Aorta (tissue), 5 donors: Measurements from ENCODE around the gene SBF2. TPM values are rescaled to one million over a fixed set of nuclear protein-coding genes. Genes with fewer than 3 reads are reported as not detected.

Experiments used
- ATAC-seq: fragments of 200-7000 bp; cut with Tn5 transposase; one replicate; pipeline ENCODE4 v1.9.1; 2022; ENCODE audit warnings: moderate library complexity; ENCODE audit not compliant: low FRiP score
- DNase-seq, 2 donors: peaks; one replicate each; pipeline ENCODE4 v3.0.0-alpha.2; 2020
- H3K27ac ChIP-seq, 2 donors: one replicate each; pipeline ENCODE4 v1.5.1; 2013; ENCODE audit warnings: low read length in 2 of 2, mild to moderate bottlenecking in 2 of 2, moderate library complexity in 2 of 2, control low read depth in 1 of 2, inconsistent platforms in 1 of 2, low read depth in 1 of 2
- H3K27me3 ChIP-seq, 2 donors: one replicate each; pipeline ENCODE4 v1.6.1; 2013; ENCODE audit warnings: control low read depth in 1 of 2, low read length in 1 of 2, mild to moderate bottlenecking in 1 of 2, moderate library complexity in 1 of 2; ENCODE audit not compliant: insufficient read depth in 2 of 2, control insufficient read depth in 1 of 2
- H3K36me3 ChIP-seq, 2 donors: one replicate each; pipeline ENCODE4 v1.6.1; 2013; ENCODE audit warnings: control low read depth in 1 of 2, low read length in 1 of 2, mild to moderate bottlenecking in 1 of 2; ENCODE audit not compliant: insufficient read depth in 2 of 2, control insufficient read depth in 1 of 2
- H3K4me1 ChIP-seq, 2 donors: one replicate each; pipeline ENCODE4 v1.6.1; 2013; ENCODE audit warnings: low read length in 2 of 2, control low read depth in 1 of 2, mild to moderate bottlenecking in 1 of 2, moderate library complexity in 1 of 2; ENCODE audit not compliant: insufficient read depth in 2 of 2, control insufficient read depth in 1 of 2
- H3K4me3 ChIP-seq, 2 donors: one replicate each; pipeline ENCODE4 v1.5.1; 2013; ENCODE audit warnings: low read length in 2 of 2, control low read depth in 1 of 2, mild to moderate bottlenecking in 1 of 2
- H3K9me3 ChIP-seq: one replicate; pipeline ENCODE4 v1.6.1; 2013; ENCODE audit warnings: mild to moderate bottlenecking, low read length; ENCODE audit not compliant: control insufficient read depth
- WGBS, 2 donors: extraction: QIAGEN DNeasy Blood & Tissue Kit; methylation state at CpG; one replicate each; pipeline ENCODE4 v1.1.7; 2013; 5-methylcytosine and 5-hydroxymethylcytosine counted together
- intact Hi-C, 2 donors: fragments of 100-400 bp; cut with DNase I; formaldehyde crosslinking; loops; one replicate each; pipeline versions ENCODE4 v1.14.2 to v1.15.0; 2022
- polyA plus RNA-seq, 2 donors: library from polyadenylated mRNA; stranded (reverse); fragments of 200-250 nt; gene quantifications; one replicate each; pipeline ENCODE4 v1.2.3, GENCODE V29; 2013
- total RNA-seq, 2 donors: library from RNA; stranded (reverse); fragmentation: NEBNext Ultra II Directional; extraction: Animal tissue kit (Norgen Biotek cat#: 25700); gene quantifications; one replicate each; pipeline ENCODE4 v1.2.1, GENCODE V29; 2021
- donor health status: healthy with polysubstance abuse.
- donor health status: Bipolar disorder and iron deficiency.
- donor health status: DM: no; HTN: no; CAD: no.
- donor health status: DM: no; HTN: no; CAD: no.
- donor health status: DM: yes; HTN: yes; CAD: no.

SBF2 gene
- total and polyA plus RNA-seq, 4 donors, result 6.4 to 82.0 (median 47.6) TPM

DNA sequence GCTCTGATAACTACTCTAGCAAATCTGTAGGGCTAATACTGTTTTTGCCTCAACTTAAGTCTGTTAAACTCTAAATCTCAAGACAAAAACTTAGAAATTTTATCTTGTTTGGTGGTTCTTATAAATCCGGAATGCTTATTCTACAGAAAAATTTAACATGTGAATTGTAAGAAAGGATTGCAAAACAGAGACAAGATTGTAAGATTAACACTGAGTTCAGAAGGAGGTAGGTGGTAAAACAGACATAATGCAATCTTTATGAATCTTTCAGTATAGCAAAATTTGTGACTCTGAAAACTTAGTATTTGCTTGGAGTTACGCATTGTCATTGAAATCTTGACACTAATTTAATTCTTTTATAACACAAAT is 263.9 kb downstream of the SBF2 start:
- Histone ChIP-seq H3K4me1 (no peaks in the 10 kb centered on the region), H3K27me3 (no peaks in the 10 kb centered on the region), H3K9me3 (no peaks in the 10 kb centered on the region), H3K36me3 (no peaks in the 10 kb centered on the region), H3K4me3 (no peak overlapping the region), H3K27ac (no peak overlapping the region)
- no peak for DNase-seq
- 92 to 97% methylated on average over 2 of the region's 2 CpGs for WGBS, 2 donors
- intact Hi-C loops, result no loop called here
- no peak for ATAC-seq

DNA sequence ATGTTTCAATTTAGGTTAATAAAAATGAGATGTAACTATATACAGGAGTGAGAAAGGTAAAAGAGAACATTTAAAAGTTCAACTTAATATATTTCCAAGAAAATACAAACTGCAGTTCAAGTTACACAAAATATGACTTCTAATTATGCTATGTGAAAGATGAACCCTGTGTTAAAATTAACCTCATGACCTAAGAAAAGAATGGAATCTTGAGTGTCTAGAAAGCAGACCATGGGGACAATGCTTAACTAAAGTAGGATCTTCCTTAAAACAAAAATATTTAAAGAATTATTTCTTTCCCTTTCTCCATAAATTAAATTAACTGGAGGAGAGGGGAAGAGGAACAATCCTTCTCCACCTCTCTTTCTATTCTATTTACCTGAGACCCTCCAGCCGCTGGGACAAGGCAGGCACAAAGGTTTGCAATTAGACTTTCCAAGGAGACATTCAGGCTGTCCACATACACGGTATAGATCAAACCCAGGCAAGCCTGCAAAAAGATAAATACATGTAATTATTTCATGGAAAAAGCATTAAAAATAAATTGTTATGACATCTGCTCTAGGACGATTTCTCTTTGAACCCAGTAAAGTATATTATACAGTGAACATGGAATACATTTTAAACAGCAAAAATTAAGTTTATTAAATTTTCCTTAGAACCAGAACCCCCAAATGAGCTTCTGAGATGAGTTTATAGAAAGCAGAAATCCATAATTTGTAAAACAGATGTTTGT is 264.5 kb downstream of the SBF2 start:
- H3K27ac ChIP-seq, result no peak overlapping the region
- intact Hi-C loops, result no loop called here
- H3K9me3 ChIP-seq, result no peaks in the 10 kb centered on the region
- 87 to 90% methylated on average over 3 of the region's 3 CpGs for WGBS, 2 donors
- H3K27me3 ChIP-seq, result no peaks in the 10 kb centered on the region
- H3K36me3 ChIP-seq, result no peaks in the 10 kb centered on the region
- no peaks in the 10 kb centered on the region for H3K4me1 ChIP-seq
- DNase-seq (no peak), ATAC-seq (no peak)
- no peak overlapping the region for H3K4me3 ChIP-seq

- no peak overlapping the region for H3K27ac ChIP-seq
- DNase-seq (no peak), ATAC-seq (no peak)
- H3K36me3 ChIP-seq, result no peaks in the 10 kb centered on the region
- no peak overlapping the region for H3K4me3 ChIP-seq
- WGBS, 2 donors, result 92 to 97% methylated on average over 2 of the region's 2 CpGs
- H3K27me3 ChIP-seq, result no peaks in the 10 kb centered on the region
- no peaks in the 10 kb centered on the region for H3K9me3 ChIP-seq
- no peaks in the 10 kb centered on the region for H3K4me1 ChIP-seq
- intact Hi-C loops, result no loop called here
Observed at GRCh38 chr11:10026514-10026913, 267.5 kb downstream of the SBF2 start.

DNA sequence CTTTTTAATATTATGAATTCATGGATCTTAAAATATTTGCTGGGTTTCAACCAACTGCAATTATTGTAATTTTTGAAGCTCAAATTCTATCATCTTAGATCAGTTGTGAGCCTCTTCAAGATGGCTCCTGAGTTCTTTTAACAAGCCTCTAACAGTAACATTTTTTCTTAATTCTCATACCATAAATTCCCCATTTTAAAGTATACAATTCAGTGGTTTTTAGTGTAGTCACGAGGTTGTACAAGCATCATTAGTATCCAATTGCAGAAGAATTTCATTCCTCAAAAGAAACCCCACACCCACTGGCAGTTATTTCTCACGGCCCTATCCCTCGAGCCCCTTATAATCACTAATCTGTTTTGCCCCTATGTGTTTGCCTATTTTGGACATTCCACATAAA is 270.8 kb downstream of the SBF2 start:
- Histone ChIP-seq H3K4me1 (no peaks in the 10 kb centered on the region), H3K27me3 (no peaks in the 10 kb centered on the region), H3K27ac (no peak overlapping the region), H3K36me3 (no peaks in the 10 kb centered on the region), H3K9me3 (no peaks in the 10 kb centered on the region), H3K4me3 (no peak overlapping the region)
- ATAC-seq (no peak), DNase-seq (no peak)
- intact Hi-C loops, result no loop called here
- WGBS, 2 donors, result 92 to 97% methylated on average over 3 of the region's 3 CpGs

DNA sequence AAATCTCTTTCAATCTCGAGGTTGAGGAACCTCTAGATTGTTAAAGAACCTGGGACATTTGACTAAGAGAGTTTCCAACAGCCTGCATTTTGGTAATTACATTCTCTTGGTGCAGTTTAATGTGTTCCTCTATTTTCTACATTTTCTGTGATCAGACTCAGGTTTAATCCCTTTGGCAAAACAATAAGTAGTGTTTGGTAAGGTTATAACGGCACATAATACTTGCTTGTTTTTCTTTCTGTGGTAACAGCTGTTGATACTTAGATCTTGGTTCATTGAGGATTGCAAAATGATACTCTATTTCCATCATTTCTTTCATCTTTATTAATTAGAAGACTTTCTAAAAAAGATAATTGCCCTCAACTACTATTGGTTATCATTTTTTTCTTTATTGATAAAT is 271.3 kb downstream of the SBF2 start:
- no peaks in the 10 kb centered on the region for H3K27me3 ChIP-seq
- no peak overlapping the region for H3K4me3 ChIP-seq
- 84 to 92% methylated on average over 2 of the region's 2 CpGs for WGBS, 2 donors
- H3K4me1 ChIP-seq, result no peaks in the 10 kb centered on the region
- DNase-seq (no peak), ATAC-seq (no peak)
- no peaks in the 10 kb centered on the region for H3K36me3 ChIP-seq
- no peak overlapping the region for H3K27ac ChIP-seq
- intact Hi-C loops, result no loop called here
- no peaks in the 10 kb centered on the region for H3K9me3 ChIP-seq

DNA sequence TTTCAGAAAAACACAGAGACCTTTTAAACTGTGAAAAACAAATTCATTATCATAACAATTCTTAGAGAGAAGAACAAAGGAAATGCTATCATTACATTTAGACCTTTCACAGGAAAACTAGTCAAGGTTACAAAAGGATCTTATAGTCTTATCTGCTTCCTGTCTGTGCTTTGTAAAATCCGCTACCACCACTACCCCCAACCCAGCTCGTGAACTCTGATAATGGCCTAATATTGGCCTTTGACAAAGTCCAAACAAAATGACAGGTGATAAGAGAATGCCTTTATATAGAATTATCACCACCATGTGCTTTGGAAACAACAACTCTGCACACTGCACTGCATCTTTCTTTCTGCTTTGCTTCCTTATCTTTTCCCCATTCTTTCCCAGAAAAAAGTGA is 272.5 kb downstream of the SBF2 start:
- no peaks in the 10 kb centered on the region for H3K27me3 ChIP-seq
- no peaks in the 10 kb centered on the region for H3K4me1 ChIP-seq
- no peak overlapping the region for H3K27ac ChIP-seq
- DNase-seq, result no peak
- H3K4me3 ChIP-seq, result no peak overlapping the region
- intact Hi-C loops, result no loop called here
- WGBS, 2 donors, result 87 to 88% methylated on average over 2 of the region's 2 CpGs
- ATAC-seq, result no peak
- no peaks in the 10 kb centered on the region for H3K9me3 ChIP-seq
- no peaks in the 10 kb centered on the region for H3K36me3 ChIP-seq

GRCh38 chr11:10019906-10020682 is 273.9 kb downstream of the SBF2 start:
- ATAC-seq, result no peak
- 76 to 85% methylated on average over 7 of the region's 7 CpGs for WGBS, 2 donors

DNA sequence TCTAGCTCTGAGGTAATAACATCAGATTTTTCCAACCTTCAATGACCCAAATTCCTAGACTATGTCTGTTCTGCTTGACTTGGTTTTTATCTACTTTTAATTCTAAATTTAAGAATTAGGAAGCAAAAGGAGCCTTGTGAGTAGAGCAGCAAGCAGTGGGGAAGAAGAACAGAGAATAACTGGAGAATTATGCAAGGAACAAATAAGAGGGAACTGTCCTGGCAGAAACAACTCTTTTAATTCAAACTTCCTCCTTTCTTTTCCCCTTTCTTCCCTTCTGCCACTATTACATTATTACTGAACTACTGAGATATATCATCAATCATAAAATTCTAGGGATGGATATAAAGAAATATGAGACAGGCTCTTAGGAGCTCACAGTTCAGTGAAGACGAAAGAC is 276.1 kb downstream of the SBF2 start:
- ATAC-seq (no peak), DNase-seq (no peak)
- WGBS, 2 donors, result 83 to 90% methylated on average over 1 of the region's 1 CpG
- no peak overlapping the region for H3K4me3 ChIP-seq
- intact Hi-C loops, result no loop called here
- peaks cover 0 to 3% of the 10 kb centered on the region in 2 donors for H3K36me3 ChIP-seq
- no peak overlapping the region for H3K27ac ChIP-seq
- H3K4me1 ChIP-seq, result no peaks in the 10 kb centered on the region
- no peaks in the 10 kb centered on the region for H3K27me3 ChIP-seq
- no peaks in the 10 kb centered on the region for H3K9me3 ChIP-seq

More at GRCh38 chr11:10019906-10020682, 273.9 kb downstream of the SBF2 start:
- intact Hi-C loops, result no loop called here
- H3K4me3 ChIP-seq, result no peak overlapping the region
- H3K27me3 ChIP-seq, result no peaks in the 10 kb centered on the region
- DNase-seq, result no peak
- no peaks in the 10 kb centered on the region for H3K4me1 ChIP-seq
- peaks cover 0 to 3% of the 10 kb centered on the region in 2 donors for H3K36me3 ChIP-seq
- H3K9me3 ChIP-seq, result no peaks in the 10 kb centered on the region
- H3K27ac ChIP-seq, result no peak overlapping the region

DNA sequence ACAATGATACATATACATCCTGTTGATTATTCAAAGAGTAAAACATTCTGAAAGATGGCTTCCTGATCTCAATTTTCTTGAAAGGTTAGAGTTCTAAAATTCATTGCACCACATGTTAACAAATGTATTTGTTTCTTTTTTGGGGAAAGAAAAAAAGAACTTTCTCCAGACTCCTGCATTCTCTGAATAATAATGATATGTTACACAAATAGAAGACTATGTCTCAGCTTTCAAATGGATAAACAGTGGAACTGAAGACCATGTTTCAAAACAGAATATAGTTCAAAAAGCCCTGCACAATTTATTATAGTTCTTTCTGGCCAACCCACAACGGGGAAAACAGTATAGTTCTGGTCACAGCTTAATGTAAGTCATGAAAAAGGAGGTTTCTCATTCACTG is 277.0 kb downstream of the SBF2 start:
- no peak overlapping the region for H3K27ac ChIP-seq
- intact Hi-C loops, result no loop called here
- no peaks in the 10 kb centered on the region for H3K4me1 ChIP-seq
- H3K9me3 ChIP-seq, result no peaks in the 10 kb centered on the region
- WGBS, 2 donors, result 31 to 34% methylated on average over 1 of the region's 1 CpG
- ATAC-seq (no peak), DNase-seq (no peak)
- H3K36me3 ChIP-seq, result peaks cover 0 to 3% of the 10 kb centered on the region in 2 donors
- no peak overlapping the region for H3K4me3 ChIP-seq
- H3K27me3 ChIP-seq, result no peaks in the 10 kb centered on the region
